GM12872 (cell line): ENCODE data around the gene AOC2.

Experiments used
- TF ChIP-seq, protein P1 (sequence below): IDR thresholded peaks from 3 replicates; pipeline ENCODE4 v1.5.1; 2011; ENCODE audit warnings: low read depth, mild to moderate bottlenecking, low read length, moderate library complexity; ENCODE audit not compliant: insufficient read depth

AOC2 gene

DNA sequence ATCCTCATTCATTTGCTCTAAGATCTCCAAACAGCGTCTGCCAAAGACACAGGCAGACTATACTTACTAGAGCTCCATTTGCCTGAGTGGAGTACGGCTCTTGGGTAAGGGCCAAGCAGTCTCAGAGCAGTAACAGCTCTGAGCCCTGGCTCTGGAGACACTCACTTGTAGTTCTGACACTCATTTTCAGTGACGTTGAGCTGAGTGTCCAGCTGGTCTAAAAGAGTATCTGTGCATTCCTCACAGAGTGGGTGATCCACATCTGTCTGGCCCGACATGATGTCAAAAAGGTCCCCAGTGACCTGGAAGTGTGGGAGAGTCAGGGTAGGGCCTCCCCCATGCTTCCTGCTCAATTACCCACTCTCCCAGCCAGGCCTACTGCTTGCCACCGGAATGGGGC, 26.0 kb upstream of the AOC2 start:
- TF ChIP-seq, protein P1, sequence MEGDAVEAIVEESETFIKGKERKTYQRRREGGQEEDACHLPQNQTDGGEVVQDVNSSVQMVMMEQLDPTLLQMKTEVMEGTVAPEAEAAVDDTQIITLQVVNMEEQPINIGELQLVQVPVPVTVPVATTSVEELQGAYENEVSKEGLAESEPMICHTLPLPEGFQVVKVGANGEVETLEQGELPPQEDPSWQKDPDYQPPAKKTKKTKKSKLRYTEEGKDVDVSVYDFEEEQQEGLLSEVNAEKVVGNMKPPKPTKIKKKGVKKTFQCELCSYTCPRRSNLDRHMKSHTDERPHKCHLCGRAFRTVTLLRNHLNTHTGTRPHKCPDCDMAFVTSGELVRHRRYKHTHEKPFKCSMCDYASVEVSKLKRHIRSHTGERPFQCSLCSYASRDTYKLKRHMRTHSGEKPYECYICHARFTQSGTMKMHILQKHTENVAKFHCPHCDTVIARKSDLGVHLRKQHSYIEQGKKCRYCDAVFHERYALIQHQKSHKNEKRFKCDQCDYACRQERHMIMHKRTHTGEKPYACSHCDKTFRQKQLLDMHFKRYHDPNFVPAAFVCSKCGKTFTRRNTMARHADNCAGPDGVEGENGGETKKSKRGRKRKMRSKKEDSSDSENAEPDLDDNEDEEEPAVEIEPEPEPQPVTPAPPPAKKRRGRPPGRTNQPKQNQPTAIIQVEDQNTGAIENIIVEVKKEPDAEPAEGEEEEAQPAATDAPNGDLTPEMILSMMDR: no peak

DNA sequence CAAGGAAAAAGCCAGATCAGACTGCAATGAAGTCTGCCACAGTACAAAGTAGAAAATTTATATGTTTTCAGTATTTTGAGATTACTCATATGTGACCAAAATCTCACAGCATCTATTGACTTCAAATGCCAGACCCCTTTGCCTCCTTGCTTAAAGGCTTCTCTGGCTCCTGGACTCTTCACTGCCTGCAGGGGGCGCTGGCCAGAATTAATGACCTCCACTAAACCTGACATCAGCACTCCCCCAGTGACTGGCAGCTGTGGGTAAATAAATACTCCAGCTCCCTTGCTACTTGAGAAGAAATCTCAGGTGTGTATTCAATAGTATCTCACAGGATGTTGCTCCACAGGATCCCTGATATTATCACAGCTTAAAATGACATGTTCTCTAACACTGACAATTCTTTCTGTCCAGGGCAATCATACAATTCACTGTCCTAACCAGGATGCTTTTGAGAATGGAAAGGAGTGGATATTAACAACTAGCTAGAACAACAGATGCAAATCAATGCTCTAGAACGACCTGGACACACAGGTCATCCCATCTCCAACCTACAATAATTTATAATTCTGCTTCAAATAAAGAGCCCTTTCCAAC, 24.3 kb upstream of the AOC2 start:
- TF ChIP-seq, protein P1: peak; percentile 77

DNA sequence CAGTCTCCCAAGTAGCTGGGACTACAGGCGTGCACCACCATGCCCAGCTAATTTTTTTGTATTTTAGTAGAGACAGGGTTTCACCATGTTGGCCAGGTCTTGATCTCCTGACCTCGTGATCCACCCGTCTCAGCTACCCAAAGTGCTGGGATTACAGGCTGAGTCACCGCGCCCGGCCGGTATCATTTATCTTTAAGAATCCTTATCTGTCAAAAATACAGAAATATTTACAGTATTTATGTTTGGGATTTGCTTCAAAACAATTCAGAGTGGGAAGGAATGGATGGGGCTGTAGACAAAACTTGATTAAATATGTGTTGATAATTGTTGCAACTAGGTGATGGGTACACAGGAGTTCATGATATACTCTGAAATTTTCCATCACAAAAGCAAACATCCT, 23.2 kb upstream of the AOC2 start:
- TF ChIP-seq, protein P1: no peak

DNA sequence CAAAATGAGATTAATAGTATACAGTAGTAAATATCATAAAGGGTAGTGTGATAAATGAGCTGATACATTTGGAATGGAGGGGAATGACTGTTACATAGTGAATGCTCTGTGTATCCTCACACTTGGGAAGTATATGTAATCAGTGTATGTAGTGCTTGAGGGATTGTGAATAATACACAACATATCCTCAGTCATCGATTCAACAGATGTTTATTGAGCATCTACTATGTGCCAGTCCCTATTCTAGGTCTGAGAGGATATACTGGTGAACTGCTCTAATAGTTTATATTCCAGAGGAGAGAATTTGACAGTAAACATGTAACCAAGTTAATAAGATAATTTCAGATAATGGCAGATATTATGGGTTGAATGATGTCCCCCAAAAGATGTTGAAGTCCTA, 16.9 kb upstream of the AOC2 start:
- TF ChIP-seq, protein P1: no peak

DNA sequence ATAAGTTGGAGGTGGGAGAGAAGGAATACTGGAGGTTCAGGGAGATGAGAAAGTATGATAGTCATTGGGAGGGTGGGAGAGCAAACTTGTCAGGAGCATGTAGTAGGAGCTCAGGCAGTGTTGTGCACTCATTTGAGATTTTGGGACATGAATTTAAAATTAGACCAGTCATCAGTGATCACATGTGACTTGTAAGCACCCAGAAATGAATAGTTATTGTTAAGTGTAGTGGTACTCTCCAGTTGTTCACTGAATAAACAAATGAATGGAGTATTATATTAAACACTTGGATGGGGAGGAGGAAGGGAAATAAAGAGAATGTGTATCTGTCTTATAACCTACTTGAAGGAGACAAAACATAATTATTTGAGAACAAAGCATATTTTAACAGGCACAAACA, 13.4 kb upstream of the AOC2 start:
- TF ChIP-seq, protein P1: no peak

DNA sequence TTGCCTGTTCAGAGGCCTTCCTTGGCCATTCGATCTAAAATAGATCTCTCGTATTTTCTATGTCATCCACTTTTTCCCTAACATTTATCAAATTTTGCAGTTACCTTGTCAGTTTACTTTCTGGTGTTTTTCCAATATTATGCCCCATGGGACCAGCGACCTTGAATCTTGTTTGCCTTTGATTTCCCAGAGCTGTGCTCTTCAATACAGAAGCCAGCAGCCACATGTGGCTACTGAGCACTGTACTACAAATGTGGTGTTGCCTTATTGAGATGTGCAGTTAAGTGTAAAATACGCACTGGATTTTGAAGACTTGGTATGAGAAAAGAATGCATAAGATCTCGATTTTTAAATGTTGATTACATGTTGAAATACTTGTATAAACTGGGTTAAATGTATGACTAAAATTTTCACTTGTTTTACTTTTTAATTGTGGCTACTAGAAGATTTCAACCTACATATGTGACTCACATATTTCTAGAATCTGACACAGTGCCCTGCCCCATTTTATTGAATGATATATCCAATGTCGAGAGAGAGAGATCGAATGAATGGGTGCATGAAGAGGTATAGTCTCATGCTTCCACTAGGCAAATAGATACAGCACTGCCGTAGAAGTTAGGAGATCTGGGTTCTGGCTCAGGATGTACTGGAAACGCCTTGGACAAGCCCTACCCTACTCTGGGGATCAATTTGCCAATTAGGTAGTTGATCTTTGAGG, 12.0 kb upstream of the AOC2 start:
- TF ChIP-seq, protein P1: no peak

DNA sequence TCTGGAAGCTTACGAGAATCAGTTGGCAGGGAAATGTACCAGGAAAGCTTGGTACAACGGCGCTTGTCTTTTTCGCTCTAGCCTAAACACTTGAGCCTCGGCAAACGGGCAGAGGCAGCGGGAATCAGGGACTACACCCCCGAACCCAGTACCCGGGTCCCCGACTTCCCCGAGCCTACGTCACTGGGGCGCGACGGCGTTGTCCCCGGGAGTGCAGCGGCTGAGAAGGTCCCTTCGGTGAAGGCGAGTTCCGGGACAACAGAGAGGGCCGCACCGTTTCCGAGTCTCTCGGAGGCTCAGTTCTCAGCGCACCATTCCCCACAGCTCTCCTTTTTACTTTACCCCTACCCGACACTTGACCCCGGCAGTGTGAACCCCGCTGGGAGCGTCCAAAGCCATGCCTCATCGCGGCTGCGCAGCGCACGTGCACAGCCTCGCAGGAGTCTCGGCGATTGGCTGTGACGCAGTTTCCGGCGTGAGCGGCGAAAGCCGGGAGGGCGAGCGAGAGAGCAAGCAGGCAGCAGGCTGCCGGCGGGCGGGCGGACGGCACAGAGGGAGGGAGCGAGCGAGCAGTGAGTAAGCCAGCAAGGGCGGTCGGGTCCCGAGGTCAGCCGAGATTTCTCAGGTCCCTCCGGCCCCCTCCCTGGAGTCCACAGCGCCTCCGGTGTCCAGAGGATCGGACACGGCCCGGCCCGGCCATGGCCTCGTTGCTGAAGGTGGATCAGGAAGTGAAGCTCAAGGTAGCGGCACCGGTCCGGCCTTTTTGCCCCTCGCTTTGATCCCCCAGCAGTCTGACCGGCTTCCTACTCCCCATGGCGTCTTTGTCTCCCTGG, 11.2 kb upstream of the AOC2 start, which contains the start of gene PSME3:
Gene PSME3, plus strand, starts transcription at position 464 of the 833 bp plus-strand sequence. Its CDS starts 235 bp downstream, at position 699.
- TF ChIP-seq, protein P1: 0 out of 3 replicates have a peak, but pooled peaks have one; percentile 3
